GM21515 (cell line): ENCODE data around the gene RBM38.
"Not testable (repeated sequence)": the region's sequence is repeated elsewhere in the genome, so short reads cannot be mapped to it uniquely, and the experiment has no call there.

ENCODE experiments used
- ATAC-seq: cut with Tn5 transposase; IDR thresholded peaks from one replicate; pipeline ENCODE4 v1.9.1; 2021; ENCODE audit not compliant: unreplicated experiment

The RBM38 gene

GRCh38 chr20:57390604-57391438, at the start of gene RBM38:
RBM38 (plus strand) TSS chr20:57391396; CDS start chr20:57391582, 186 bp downstream.
- peak; percentile 48 for ATAC-seq

GRCh38 chr20:57341663-57342062, 49.5 kb upstream of the RBM38 start:
- ATAC-seq = no peak

- ATAC-seq = no peak
These were observed 48.4 kb upstream of the RBM38 start for GRCh38 chr20:57342829-57343228.

- ATAC-seq = no peak
These were observed 44.7 kb upstream of the RBM38 start for GRCh38 chr20:57346477-57346876.

GRCh38 chr20:57347393-57347792, 43.8 kb upstream of the RBM38 start:
- ATAC-seq = no peak

GRCh38 chr20:57348200-57348921, 42.8 kb upstream of the RBM38 start:
- ATAC-seq = not testable (repeated sequence)

- not testable (repeated sequence) for ATAC-seq
These were observed 42.1 kb upstream of the RBM38 start for GRCh38 chr20:57348922-57349574.

- ATAC-seq = no peak
These were observed 41.0 kb upstream of the RBM38 start for GRCh38 chr20:57350081-57350710.

GRCh38 chr20:57350726-57351041, 40.5 kb upstream of the RBM38 start:
- not testable (repeated sequence) for ATAC-seq

- peak; percentile 69 for ATAC-seq
These were observed 40.0 kb upstream of the RBM38 start, which contains the start of gene RAE1 for GRCh38 chr20:57351042-57351783. RAE1 (plus strand) TSS chr20:57351255; CDS start chr20:57354039, 2,784 bp downstream.

- no peak for ATAC-seq
These were observed 38.9 kb upstream of the RBM38 start for GRCh38 chr20:57352305-57352704.

- ATAC-seq = no peak
These were observed 37.8 kb upstream of the RBM38 start for GRCh38 chr20:57353351-57353750.

GRCh38 chr20:57361517-57361916, 29.7 kb upstream of the RBM38 start:
- no peak for ATAC-seq

GRCh38 chr20:57364451-57364850, 26.7 kb upstream of the RBM38 start:
- ATAC-seq = no peak

- ATAC-seq = no peak
These were observed 21.6 kb upstream of the RBM38 start for GRCh38 chr20:57369596-57369995.

GRCh38 chr20:57370316-57370715, 20.9 kb upstream of the RBM38 start:
- ATAC-seq = no peak

- no peak for ATAC-seq
These were observed 19.8 kb upstream of the RBM38 start for GRCh38 chr20:57371363-57371762.

- no peak for ATAC-seq
These were observed 19.0 kb upstream of the RBM38 start for GRCh38 chr20:57372157-57372556.

- no peak for ATAC-seq
These were observed 18.4 kb upstream of the RBM38 start for GRCh38 chr20:57372581-57373350.
